Measurements from ENCODE around the gene STRIP2.

DNA sequence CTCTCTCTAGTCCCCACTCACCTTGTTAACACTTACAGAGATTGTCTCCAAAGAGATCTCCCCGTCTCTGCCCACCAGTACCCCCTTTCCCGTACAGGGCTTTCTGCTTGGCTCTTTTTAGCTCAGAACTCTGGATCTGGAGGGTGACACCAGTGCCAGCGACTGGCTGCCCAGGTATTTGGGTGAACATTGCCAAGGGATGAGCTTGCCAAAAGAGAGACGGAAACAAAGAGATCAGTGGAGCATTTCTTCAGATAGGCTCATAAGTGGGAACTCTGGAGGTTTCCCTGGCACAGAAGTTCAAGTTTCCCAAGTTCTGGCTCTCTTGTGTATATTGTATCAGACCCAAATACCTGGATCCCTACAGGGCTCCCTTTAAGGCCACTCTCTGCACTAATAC lies 30.0 kb downstream of the STRIP2 start:
- TF ChIP-seq, protein P1, sequence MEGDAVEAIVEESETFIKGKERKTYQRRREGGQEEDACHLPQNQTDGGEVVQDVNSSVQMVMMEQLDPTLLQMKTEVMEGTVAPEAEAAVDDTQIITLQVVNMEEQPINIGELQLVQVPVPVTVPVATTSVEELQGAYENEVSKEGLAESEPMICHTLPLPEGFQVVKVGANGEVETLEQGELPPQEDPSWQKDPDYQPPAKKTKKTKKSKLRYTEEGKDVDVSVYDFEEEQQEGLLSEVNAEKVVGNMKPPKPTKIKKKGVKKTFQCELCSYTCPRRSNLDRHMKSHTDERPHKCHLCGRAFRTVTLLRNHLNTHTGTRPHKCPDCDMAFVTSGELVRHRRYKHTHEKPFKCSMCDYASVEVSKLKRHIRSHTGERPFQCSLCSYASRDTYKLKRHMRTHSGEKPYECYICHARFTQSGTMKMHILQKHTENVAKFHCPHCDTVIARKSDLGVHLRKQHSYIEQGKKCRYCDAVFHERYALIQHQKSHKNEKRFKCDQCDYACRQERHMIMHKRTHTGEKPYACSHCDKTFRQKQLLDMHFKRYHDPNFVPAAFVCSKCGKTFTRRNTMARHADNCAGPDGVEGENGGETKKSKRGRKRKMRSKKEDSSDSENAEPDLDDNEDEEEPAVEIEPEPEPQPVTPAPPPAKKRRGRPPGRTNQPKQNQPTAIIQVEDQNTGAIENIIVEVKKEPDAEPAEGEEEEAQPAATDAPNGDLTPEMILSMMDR (conservative IDR thresholded peaks at IDR 0.05; ENCODE audit: low read depth in 2 of 2), result no peak
- no peak for TF ChIP-seq EZH2 (IDR thresholded peaks at IDR 0.05; ENCODE audit: low read depth, unreplicated experiment)
- no peak for TF ChIP-seq ZNF331 (CRISPR knock-in tag; IDR thresholded peaks at IDR 0.05; ENCODE audit: low read depth)
- TF ChIP-seq JUNB (IDR thresholded peaks at IDR 0.05; ENCODE audit: unreplicated experiment), result no peak
- TF ChIP-seq POLR2AphosphoS5 (IDR thresholded peaks at IDR 0.05; ENCODE audit: low read depth), result no peak
- TF ChIP-seq EZH2phosphoT487 (IDR thresholded peaks at IDR 0.05; ENCODE audit: unreplicated experiment), result no peak
- TF ChIP-seq, protein P2, sequence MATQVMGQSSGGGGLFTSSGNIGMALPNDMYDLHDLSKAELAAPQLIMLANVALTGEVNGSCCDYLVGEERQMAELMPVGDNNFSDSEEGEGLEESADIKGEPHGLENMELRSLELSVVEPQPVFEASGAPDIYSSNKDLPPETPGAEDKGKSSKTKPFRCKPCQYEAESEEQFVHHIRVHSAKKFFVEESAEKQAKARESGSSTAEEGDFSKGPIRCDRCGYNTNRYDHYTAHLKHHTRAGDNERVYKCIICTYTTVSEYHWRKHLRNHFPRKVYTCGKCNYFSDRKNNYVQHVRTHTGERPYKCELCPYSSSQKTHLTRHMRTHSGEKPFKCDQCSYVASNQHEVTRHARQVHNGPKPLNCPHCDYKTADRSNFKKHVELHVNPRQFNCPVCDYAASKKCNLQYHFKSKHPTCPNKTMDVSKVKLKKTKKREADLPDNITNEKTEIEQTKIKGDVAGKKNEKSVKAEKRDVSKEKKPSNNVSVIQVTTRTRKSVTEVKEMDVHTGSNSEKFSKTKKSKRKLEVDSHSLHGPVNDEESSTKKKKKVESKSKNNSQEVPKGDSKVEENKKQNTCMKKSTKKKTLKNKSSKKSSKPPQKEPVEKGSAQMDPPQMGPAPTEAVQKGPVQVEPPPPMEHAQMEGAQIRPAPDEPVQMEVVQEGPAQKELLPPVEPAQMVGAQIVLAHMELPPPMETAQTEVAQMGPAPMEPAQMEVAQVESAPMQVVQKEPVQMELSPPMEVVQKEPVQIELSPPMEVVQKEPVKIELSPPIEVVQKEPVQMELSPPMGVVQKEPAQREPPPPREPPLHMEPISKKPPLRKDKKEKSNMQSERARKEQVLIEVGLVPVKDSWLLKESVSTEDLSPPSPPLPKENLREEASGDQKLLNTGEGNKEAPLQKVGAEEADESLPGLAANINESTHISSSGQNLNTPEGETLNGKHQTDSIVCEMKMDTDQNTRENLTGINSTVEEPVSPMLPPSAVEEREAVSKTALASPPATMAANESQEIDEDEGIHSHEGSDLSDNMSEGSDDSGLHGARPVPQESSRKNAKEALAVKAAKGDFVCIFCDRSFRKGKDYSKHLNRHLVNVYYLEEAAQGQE (IDR thresholded peaks at IDR 0.05; ENCODE audit: unreplicated experiment), result no peak
- TF ChIP-seq ZNF114 (CRISPR knock-in tag; IDR thresholded peaks at IDR 0.05), result no peak
